HL-60/S4 treated with phorbol 12-myristate 13-acetate at 8.2 ng/mL for 4 days and 3 days (cell line): Measurements from ENCODE around the gene AHNAK.
"Not testable (repeated sequence)": the region's sequence is repeated elsewhere in the genome, so short reads cannot be mapped to it uniquely, and the experiment has no call there.

ENCODE experiments used
- in situ Hi-C: fragments of 300-500 bp; cut with MboI; formaldehyde crosslinking; loops from 2 replicates; pipeline ENCODE4 v1.15.0; 2022; ENCODE audit warnings: low sequenced_read_pairs

AHNAK gene

DNA sequence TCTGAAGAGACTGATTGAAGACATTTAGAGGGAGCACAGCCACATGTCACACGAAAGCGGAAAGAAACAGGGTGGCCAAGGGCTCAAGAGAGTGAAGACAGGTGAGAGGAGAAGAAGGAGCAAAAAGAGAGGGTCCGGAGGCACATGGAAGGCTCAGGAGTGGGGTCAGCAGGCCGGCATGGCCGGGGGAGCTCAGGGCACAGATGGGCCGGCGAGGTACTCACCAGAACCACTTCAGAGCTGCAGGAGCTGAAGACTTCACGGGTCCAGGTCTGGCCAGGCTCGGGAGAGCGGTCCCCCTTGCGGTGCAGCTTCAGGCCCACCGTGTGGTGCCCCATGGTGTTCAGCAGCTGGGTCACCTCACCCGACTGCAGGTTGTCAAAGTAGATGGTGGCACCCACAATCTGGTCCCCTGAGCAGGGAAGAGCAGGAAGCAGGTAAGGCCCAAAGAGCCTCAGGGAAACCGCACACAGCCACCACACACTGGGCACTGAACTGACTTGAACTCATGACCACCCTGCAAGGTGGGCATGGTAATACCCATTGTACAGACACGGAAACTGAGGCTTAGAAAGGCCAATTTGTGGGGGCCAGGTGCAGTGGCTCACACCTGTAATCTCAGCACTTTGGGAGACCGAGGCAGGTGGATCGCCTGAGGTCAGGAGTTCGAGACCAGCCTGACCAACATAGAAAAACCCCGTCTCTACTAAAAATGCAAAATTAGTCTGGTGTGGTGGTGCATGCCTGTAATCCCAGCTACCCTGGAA lies 11.6 kb downstream of the AHNAK start:
- in situ Hi-C loops = no loop called here

- in situ Hi-C loops = no loop called here
Observed at GRCh38 chr11:62532096-62532495, 14.5 kb downstream of the AHNAK start.

DNA sequence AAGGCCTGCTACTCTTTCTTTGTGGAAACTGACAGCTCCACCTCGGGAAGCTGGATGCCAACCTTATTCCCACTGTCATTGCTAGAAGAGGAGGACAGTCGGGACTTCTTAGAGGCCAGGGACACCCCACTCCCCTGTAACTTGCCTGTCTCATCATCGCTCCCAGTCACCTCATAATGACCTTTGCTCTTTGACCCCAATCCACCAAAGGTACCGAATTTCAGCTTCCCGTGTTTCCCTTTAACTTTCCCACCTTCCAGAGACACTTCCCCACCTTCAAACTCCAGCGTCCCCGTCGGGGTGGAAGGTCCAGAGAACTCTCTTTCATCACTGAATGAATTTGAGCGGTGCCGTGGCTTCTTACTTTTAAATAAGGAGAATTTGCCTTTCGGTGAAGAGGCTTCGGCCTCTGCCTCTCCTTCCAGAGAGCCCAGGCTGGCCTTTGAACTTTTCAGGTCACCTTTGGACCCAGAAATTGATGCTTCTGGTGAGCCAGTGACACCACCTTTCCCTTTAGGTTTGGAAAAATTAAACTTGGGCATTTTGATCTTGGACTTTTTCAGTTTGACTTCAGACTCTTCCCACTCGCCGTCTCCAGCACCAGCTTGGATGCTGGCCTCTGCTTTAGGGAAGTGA lies 29.8 kb downstream of the AHNAK start:
- in situ Hi-C loops = no loop called here

DNA sequence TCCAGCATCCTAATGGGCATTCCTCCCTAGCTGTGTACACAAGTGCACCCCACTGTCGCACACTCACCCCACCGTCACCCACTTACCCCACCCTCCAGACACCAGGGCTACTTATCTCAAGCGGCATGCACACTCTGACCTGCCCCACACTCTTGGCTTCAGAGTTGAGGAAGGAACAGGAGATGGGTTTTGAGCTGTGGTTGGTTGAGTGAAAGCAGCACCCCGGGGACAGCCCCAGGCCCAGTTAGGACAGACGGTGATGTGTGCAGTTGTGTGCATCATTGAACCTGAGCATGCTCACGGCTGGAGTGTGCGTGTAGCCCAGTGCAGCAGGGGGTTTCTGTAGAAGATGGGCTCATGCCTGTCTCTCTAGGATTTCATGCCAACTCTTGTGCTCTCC lies 32.5 kb downstream of the AHNAK start:
- in situ Hi-C loops = no loop called here

DNA sequence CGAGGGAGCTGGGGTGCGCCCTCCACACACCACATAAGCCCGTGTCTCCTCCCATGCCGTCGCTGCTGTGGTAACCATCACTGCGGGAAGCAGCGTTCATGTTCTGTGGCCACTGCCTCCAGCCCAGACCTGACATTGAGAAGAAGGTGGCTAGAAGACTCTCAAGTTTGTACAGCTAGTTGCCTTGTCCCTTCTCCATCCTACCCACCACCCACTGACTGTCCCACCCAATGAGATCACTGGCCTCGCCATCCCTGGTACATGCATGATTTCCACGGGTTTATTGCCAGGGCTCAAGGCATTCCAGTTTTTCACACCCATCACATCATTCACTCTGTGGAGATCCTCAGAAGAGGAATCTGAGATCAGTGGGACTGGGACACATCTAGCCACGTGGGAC lies 33.0 kb downstream of the AHNAK start:
- in situ Hi-C loops = no loop called here

- in situ Hi-C loops = no loop called here
Observed at GRCh38 chr11:62512961-62513360, 33.6 kb downstream of the AHNAK start.

- in situ Hi-C loops = no loop called here
Observed at GRCh38 chr11:62508336-62509058, 38.1 kb downstream of the AHNAK start.

- in situ Hi-C loops = no loop called here
Observed at GRCh38 chr11:62507125-62507422, 39.5 kb downstream of the AHNAK start.

GRCh38 chr11:62506413-62507124 lies 40.0 kb downstream of the AHNAK start:
- in situ Hi-C loops = no loop called here

DNA sequence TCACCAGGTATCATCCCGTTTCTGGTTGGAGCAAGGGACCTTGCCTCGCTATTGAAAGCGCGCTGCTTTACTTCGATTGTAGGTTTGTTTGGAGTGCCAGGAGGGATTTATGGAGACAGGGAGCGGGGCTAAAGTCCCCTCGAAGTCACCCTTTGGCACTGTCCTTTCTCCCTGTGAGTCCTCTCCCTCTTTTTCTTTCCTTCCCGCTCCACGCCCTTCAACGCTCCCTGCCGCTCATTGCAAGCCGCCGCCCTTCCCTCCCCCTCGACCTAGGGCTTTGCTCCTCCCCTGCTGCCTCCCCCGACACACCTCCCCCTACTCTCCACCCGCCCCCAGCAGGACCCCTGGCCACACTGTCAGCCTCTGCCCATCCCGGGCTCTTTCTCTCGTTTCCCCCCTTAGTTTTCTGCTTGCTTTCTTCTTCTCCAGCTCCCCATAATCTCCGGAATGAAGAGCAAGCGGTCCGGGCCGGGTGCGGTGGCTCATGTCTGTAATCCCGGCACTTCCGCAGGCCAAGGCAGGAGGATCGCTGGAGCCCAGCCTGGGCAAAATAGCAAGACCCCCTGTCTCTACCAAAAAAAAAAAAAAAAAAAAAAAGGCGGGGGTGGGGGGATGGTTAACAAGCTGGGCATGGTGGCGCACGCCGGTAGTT lies 41.0 kb downstream of the AHNAK start:
- in situ Hi-C loops = no loop called here

- in situ Hi-C loops = no loop called here
Observed at GRCh38 chr11:62505059-62505439, 41.6 kb downstream of the AHNAK start.

DNA sequence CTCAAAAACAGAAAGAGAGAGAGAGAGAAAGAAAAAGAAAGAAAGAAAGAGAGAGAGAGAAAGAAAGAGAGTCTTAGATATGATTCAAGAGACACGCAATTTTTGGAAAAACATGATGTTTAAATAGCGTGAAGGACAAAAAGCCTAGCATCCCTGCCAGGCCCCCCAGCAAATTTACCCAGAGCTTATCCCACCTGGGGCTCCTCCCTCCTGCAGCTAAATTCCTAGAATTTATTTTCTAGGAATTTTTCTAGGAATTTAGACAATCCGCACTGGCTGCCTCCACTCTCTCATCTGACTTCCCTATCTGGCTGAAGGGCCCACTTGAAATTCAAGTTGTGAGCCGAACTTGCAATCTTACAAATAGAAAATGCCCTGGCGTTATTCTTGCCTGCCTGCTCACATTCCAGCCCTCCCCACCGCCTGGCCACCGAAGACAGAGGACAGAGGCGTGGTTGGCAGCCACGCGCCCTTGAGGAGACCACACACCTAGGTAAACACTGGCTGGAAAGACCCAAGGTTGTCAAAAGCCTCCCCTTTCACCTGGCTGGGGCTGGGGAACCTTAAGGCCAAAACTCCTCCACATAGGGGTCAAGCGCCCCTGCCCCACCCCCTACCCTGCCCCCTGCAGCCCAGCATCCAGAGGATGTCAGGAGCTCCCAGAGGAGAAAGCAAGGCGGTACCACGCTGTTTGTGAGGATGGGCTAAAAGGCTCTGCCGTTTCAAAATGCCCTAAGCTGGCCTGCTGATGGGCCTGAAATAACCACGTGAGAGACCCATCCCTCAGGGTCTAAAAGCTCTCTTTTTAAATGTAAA lies 42.2 kb downstream of the AHNAK start:
- in situ Hi-C loops = no loop called here

- in situ Hi-C loops = no loop called here
Observed at GRCh38 chr11:62502030-62502730, 44.4 kb downstream of the AHNAK start.

- in situ Hi-C loops = no loop called here
Observed at GRCh38 chr11:62501432-62501891, 45.1 kb downstream of the AHNAK start.

- in situ Hi-C loops = no loop called here
Observed at GRCh38 chr11:62500650-62501030, 46.0 kb downstream of the AHNAK start.

DNA sequence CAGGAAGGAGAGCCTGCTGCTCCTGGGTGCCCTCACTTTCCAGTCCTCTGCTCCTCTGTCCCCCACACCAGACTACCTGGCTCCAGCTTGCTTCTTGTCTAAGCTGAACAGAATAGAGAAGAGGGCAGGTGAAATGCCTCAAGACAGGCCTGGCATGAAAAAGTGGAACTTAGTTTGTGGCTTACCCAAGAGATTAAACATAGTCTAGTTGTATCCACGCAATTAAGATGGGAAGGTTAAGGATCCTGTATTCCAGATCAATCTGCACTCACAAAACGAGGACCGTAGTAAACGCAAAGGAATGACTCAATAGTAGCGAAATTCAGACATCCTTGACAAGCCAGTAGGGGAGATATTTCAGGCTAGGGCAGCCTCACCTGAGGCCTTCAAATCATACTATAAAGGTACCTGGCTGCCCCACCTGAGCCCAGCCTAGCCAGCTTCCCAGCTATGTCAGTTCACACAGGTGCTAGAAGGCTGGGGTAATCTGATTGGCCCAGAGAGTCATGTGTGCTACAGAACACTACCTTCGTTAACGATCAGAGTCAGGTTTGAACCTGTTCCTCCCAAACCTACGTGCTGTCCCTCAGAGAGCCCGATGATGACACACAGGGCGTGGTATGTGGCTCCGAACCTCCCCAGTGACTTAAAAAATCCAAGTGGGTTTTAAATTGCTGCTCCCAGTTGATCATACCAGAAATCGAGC lies 46.5 kb downstream of the AHNAK start:
- in situ Hi-C loops = no loop called here

GRCh38 chr11:62499311-62499943 lies 47.2 kb downstream of the AHNAK start:
- in situ Hi-C loops = not testable (repeated sequence)

GRCh38 chr11:62498492-62499286 lies 47.9 kb downstream of the AHNAK start:
- in situ Hi-C loops = no loop called here
